Measurements from ENCODE around the gene ARHGEF1. TPM values are rescaled to one million over a fixed set of nuclear protein-coding genes. Genes with fewer than 3 reads are reported as not detected.

Gene ARHGEF1
- total RNA-seq, 1 donor from 2014 or later, result 197 TPM

GRCh38 chr19:41918095-41918494 is 35.1 kb downstream of the ARHGEF1 start:
- DNase-seq, result no peak
- TF ChIP-seq CTCF (IDR thresholded peaks at IDR 0.05), result no peak
- H3K36me3 ChIP-seq, result no peaks in the 10 kb centered on the region
- peaks cover 63% of the 10 kb centered on the region for H3K27me3 ChIP-seq
- intact Hi-C loops (cut with DNase I), result no loop called here
- H3K27ac ChIP-seq, result no peak overlapping the region
- no peak overlapping the region for H3K4me3 ChIP-seq
- H3K9me3 ChIP-seq, result no peaks in the 10 kb centered on the region
- no peak for ATAC-seq
- H3K4me1 ChIP-seq, result no peaks in the 10 kb centered on the region

GRCh38 chr19:41918653-41919244 is 35.8 kb downstream of the ARHGEF1 start:
- no peak for DNase-seq
- Histone ChIP-seq H3K4me1 (no peaks in the 10 kb centered on the region), H3K27ac (no peak overlapping the region), H3K27me3 (peaks cover 62% of the 10 kb centered on the region), H3K9me3 (no peaks in the 10 kb centered on the region), H3K4me3 (no peak overlapping the region), H3K36me3 (no peaks in the 10 kb centered on the region)
- no peak for TF ChIP-seq CTCF (IDR thresholded peaks at IDR 0.05)
- intact Hi-C loops (cut with DNase I), result no loop called here
- ATAC-seq, result no peak

- Histone ChIP-seq H3K27ac (no peak overlapping the region), H3K4me1 (no peaks in the 10 kb centered on the region), H3K36me3 (no peaks in the 10 kb centered on the region), H3K9me3 (no peaks in the 10 kb centered on the region), H3K27me3 (peaks cover 62% of the 10 kb centered on the region), H3K4me3 (no peak overlapping the region)
- no peak for TF ChIP-seq CTCF (IDR thresholded peaks at IDR 0.05)
- DNase-seq (no peak), ATAC-seq (no peak)
- intact Hi-C loops (cut with DNase I), result no loop called here
These were observed 37.1 kb downstream of the ARHGEF1 start for GRCh38 chr19:41919948-41920712.

- peaks cover 62% of the 10 kb centered on the region for H3K27me3 ChIP-seq
- ATAC-seq (no peak), DNase-seq (no peak)
- H3K4me3 ChIP-seq, result no peak overlapping the region
- H3K9me3 ChIP-seq, result no peaks in the 10 kb centered on the region
- TF ChIP-seq CTCF (IDR thresholded peaks at IDR 0.05), result no peak
- H3K27ac ChIP-seq, result no peak overlapping the region
- H3K4me1 ChIP-seq, result no peaks in the 10 kb centered on the region
- no peaks in the 10 kb centered on the region for H3K36me3 ChIP-seq
- intact Hi-C loops (cut with DNase I), result no loop called here
These were observed 38.0 kb downstream of the ARHGEF1 start for GRCh38 chr19:41920882-41921576.

GRCh38 chr19:41921577-41922576 is 38.9 kb downstream of the ARHGEF1 start:
- Histone ChIP-seq H3K36me3 (no peaks in the 10 kb centered on the region), H3K9me3 (no peaks in the 10 kb centered on the region), H3K4me3 (no peak overlapping the region), H3K27ac (no peak overlapping the region), H3K4me1 (no peaks in the 10 kb centered on the region), H3K27me3 (peaks cover 61% of the 10 kb centered on the region)
- ATAC-seq (no peak), DNase-seq (no peak)
- intact Hi-C loops (cut with DNase I), result no loop called here
- no peak for TF ChIP-seq CTCF (IDR thresholded peaks at IDR 0.05)

Data from upper lobe of right lung (tissue), 1 donor.